GM12878 (cell line): ENCODE measurements around the gene TENT5A. TPM values are rescaled to one million over a fixed set of nuclear protein-coding genes. Genes with fewer than 3 reads are reported as not detected.

Source experiments
- BCL11A ChIP-seq: IDR thresholded peaks from 2 replicates; pipeline ENCODE4 v1.6.1; 2011; ENCODE audit warnings: low read depth, low read length
- BCL3 ChIP-seq: IDR thresholded peaks from 2 replicates; pipeline ENCODE4 v1.6.1; 2011; ENCODE audit warnings: borderline replicate concordance, low read depth, mild to moderate bottlenecking, moderate library complexity, low read length; ENCODE audit not compliant: insufficient read depth, poor library complexity, severe bottlenecking
- BMI1 ChIP-seq: fragments of 450-650 bp; IDR thresholded peaks from 2 replicates; pipeline ENCODE4 v1.6.1; 2016; ENCODE audit warnings: mild to moderate bottlenecking, moderate library complexity, borderline replicate concordance
- CHD4 ChIP-seq: fragments of 200-600 bp; sonication (generic); IDR thresholded peaks from 2 replicates; pipeline ENCODE4 v1.6.1; 2016; ENCODE audit warnings: mild to moderate bottlenecking
- CUX1 ChIP-seq: IDR thresholded peaks from 2 replicates; pipeline ENCODE4 v1.6.1; 2012; ENCODE audit warnings: improper control_type of control experiment, low read depth, low read length; ENCODE audit not compliant: insufficient replicate concordance
- HCFC1 ChIP-seq: fragments of 150-350 bp; IDR thresholded peaks from 2 replicates; pipeline ENCODE4 v1.6.1; 2014; ENCODE audit warnings: low read length
- HSF1 ChIP-seq: fragments of 150-350 bp; IDR thresholded peaks from 2 replicates; pipeline ENCODE4 v1.6.1; 2014; ENCODE audit warnings: mild to moderate bottlenecking, low read depth, low read length
- NR2C2 ChIP-seq: IDR thresholded peaks from 2 replicates; pipeline ENCODE4 v1.6.1; 2011; ENCODE audit warnings: borderline replicate concordance, low read depth; ENCODE audit not compliant: control insufficient read depth, insufficient read length
- POLR2A ChIP-seq: IDR thresholded peaks from 2 replicates; pipeline ENCODE4 v1.6.1; 2011; ENCODE audit warnings: low read depth, mild to moderate bottlenecking, low read length
- RCOR1 ChIP-seq: conservative IDR thresholded peaks from 2 replicates; pipeline ENCODE4 v1.6.1; 2012; ENCODE audit warnings: low read depth, low read length, improper control_type of control experiment
- RELB ChIP-seq: fragments of 450-650 bp; IDR thresholded peaks from 2 replicates; pipeline ENCODE4 v1.6.1; 2017; ENCODE audit warnings: low read depth, mild to moderate bottlenecking, moderate library complexity
- TBL1XR1 ChIP-seq: IDR thresholded peaks from 2 replicates; pipeline ENCODE4 v1.6.1; 2012; ENCODE audit warnings: low read depth, low read length, improper control_type of control experiment
- TCF12 ChIP-seq: IDR thresholded peaks from 2 replicates; pipeline ENCODE4 v1.6.1; 2011; ENCODE audit warnings: low read depth, mild to moderate bottlenecking, low read length
- USF1 ChIP-seq: IDR thresholded peaks from 2 replicates; pipeline ENCODE4 v1.6.1; 2011; ENCODE audit warnings: borderline replicate concordance, low read depth, mild to moderate bottlenecking, moderate library complexity, mixed read lengths, low read length; ENCODE audit not compliant: insufficient read depth; ENCODE audit errors: extremely low read length
- ZBTB33 ChIP-seq: fragments of 450-650 bp; IDR thresholded peaks from 2 replicates; pipeline ENCODE4 v1.6.1; 2017; ENCODE audit warnings: mild to moderate bottlenecking
- ZNF24 ChIP-seq: fragments of 450-650 bp; IDR thresholded peaks from 2 replicates; pipeline ENCODE4 v1.6.1; 2017; ENCODE audit warnings: antibody characterized with exemption, mild to moderate bottlenecking
- polyA plus RNA-seq, 11 experiments: library from polyadenylated mRNA; depleted of rRNA in 4 of 11; unstranded in 6 of 11; stranded (reverse) in 5 of 11; fragments of >200 nt; fragmentation: Nextera tagmentation in 4 of 11; fragmentation: Illumina TruSeq in 1 of 11; extraction: Ambion mirVana in 4 of 11; extraction: Trizol in 1 of 11; gene quantifications; 1 replicate in 1 of 11; 2 replicates in 10 of 11; pipeline versions ENCODE4 v1.2.1 to v1.2.3, GENCODE V29; 2011 to 2016; ENCODE audit warnings: inconsistent platforms in 2 of 11, missing spikeins in 2 of 11, low read depth in 1 of 11
- total RNA-seq, 4 experiments: library from RNA; depleted of rRNA in 3 of 4; stranded (reverse); fragments of >200 nt in 3 of 4; fragmentation: Illumina TruSeq in 1 of 4; extraction: Trizol in 1 of 4; gene quantifications; 2 replicates each; pipeline versions ENCODE4 v1.2.1 to v1.2.3, GENCODE V29; 2013 to 2021

The TENT5A gene
- total and polyA plus RNA-seq, 10 of the 15 experiments (the other 5 are each of a cell fraction or from before 2014, with no cell fraction given) = 0.25 to 9.6 (median 0.48) TPM

GRCh38 chr6:81772741-81773140, 20.3 kb upstream of the TENT5A start (continued):
- TF ChIP-seq CUX1 (no peak), USF1 (no peak), POLR2A (no peak), RCOR1 (0 out of 2 replicates have a peak, but pooled peaks have one; percentile 64), BCL11A (peak; percentile 88), TCF12 (0 out of 2 replicates have a peak, but pooled peaks have one; percentile 28), NR2C2 (no peak), HCFC1 (no peak), RELB (peak; percentile 97), CHD4 (no peak), HSF1 (no peak), ZBTB33 (no peak), TBL1XR1 (no peak), BMI1 (peak; percentile 63; the same call in 1 of the 2 replicates), ZNF24 (no peak), BCL3 (peak; percentile 28)
